GM10248 (cell line): Measurements from ENCODE around the gene GABRG3.
"Not testable (repeated sequence)": the region's sequence is repeated elsewhere in the genome, so short reads cannot be mapped to it uniquely, and the experiment has no call there.

Source experiments
- CTCF ChIA-PET: fragments of 300-600 bp; sonication (Branson Sonifier 250); formaldehyde crosslinking; extraction: SDS; loops from one replicate; lab custom pipeline; 2021; ENCODE audit warnings: antibody characterized with exemption; lab: Yijun Ruan, JAX
- POLR2A ChIA-PET: fragments of 350-650 bp; sonication (Branson Sonifier 250); formaldehyde crosslinking; extraction: SDS; loops from one replicate; lab custom pipeline; 2020; ENCODE audit warnings: antibody characterized with exemption; lab: Yijun Ruan, JAX
- DNase-seq: peaks from one replicate; pipeline ENCODE4 v3.0.0; 2012; ENCODE audit errors: extremely low spot score
- TF ChIP-seq, protein P1 (sequence below): IDR thresholded peaks from 2 replicates; pipeline ENCODE4 v1.5.1; 2012; ENCODE audit warnings: mild to moderate bottlenecking, low read depth; ENCODE audit errors: extremely low read depth, missing control alignments, control extremely low read depth

GABRG3 gene

DNA sequence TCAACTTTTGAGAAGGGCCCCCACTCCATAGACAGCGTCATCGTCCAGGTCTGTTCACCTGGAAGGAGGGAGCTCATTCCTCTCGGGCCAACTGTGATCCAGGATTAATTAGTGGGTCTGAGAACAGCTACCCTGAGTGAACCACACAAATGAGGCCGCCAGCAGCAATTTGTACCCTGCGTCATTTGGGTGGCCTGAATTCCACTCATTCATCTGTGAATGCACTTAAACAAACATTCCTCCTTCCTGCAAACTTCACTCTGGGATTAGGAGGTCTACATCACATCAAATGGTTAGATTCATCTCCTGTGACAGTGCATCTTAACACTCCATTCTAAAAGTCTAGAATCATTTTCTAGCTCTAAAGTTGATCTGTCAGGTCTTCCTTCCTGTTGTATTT, 201.8 kb downstream of the GABRG3 start:
- ChIA-PET POLR2A (no interaction called here), CTCF (no interaction called here)
- TF ChIP-seq, protein P1, sequence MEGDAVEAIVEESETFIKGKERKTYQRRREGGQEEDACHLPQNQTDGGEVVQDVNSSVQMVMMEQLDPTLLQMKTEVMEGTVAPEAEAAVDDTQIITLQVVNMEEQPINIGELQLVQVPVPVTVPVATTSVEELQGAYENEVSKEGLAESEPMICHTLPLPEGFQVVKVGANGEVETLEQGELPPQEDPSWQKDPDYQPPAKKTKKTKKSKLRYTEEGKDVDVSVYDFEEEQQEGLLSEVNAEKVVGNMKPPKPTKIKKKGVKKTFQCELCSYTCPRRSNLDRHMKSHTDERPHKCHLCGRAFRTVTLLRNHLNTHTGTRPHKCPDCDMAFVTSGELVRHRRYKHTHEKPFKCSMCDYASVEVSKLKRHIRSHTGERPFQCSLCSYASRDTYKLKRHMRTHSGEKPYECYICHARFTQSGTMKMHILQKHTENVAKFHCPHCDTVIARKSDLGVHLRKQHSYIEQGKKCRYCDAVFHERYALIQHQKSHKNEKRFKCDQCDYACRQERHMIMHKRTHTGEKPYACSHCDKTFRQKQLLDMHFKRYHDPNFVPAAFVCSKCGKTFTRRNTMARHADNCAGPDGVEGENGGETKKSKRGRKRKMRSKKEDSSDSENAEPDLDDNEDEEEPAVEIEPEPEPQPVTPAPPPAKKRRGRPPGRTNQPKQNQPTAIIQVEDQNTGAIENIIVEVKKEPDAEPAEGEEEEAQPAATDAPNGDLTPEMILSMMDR = no peak
- no peak for DNase-seq

DNA sequence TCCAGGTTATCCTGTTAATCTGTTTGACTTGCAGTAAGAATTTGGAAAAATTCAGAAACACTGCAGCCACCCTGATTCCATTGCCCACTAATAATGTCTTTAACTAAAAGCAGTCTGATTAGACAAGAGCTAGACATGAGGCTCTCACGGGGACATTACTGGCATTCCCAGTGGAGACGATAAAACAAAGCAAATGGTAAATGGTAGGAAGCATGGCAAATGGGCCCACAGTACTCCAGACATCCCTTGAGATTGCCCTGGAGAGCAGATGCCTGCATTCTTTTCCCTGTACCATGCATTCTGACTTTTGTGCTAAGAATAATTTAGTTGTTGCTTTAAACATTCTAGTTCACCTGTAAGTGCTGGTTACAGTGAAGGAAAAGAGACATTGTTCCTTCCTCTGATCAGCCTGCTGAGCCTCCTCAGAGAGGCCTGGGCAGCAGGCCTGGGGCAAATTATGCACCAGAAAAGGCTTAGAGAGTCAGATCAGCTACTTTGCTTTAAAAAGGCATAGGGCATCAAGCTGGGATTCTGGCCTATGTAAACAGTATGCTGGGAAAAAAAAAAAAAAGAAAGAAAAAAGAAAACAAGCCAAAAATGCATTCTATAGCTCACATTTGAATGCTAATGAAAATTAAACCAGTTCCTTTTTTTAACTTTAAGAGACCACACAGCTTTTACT, 204.6 kb downstream of the GABRG3 start:
- TF ChIP-seq, protein P1 = no peak
- ChIA-PET CTCF (interaction anchor here (1.1 kb wide), 1 partner anchor 9 kb away, joined by 3 read pairs; no protein-coding TSS in a partner anchor), POLR2A (no interaction called here)
- DNase-seq = no peak

DNA sequence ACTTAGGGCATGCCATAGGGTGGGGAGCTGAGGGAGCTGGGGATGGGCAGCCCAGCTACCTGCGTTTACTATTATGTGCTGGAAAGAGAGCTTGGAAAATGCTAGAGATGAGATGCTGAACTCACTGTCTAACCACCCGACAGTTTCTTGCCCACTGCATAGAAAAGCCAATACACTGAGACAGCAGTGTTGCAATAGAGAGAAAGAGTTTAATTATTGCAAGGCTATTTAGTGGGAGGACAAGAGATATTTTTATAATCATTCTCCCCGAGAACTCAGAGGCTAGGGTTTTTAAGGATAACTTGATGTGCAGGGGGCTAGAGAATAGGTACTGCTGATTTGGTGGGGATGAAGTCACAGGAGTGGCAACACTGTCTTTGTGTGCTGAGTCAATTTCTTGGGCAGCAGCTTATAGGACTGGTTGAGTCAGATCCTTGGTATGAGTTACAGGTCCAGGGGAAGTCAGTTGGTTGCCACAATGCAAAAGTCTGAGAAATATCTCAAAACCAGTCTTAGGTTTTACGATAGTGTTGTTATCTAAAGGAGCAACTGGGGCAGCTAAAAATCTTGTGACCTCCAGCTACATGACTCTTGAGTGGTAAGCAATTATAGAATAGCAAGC, 205.9 kb downstream of the GABRG3 start:
- TF ChIP-seq, protein P1 = no peak
- POLR2A ChIA-PET = no interaction called here
- CTCF ChIA-PET = interaction anchor here (0.8 kb wide), 1 partner anchor 42 kb away, joined by 3 read pairs; no protein-coding TSS in a partner anchor
- DNase-seq = no peak

DNA sequence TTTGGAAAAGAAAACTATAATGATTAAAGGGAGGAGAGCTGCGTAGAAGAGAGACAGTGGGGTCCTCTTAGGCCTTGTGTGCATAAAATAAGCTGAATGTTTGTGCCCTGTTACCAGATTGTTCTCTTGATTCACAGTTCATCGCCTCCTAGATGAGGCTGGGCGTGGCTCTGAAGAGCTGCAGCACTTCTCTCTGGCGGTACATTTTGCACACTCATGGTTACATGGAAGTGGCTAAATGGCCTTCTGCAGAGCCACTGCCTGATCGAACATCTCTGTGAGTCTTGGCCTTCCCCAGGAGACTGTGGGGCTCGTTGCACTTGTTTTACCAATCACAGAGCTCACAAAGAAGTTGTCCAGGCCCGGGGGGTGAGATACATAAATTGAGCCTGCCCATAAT, 208.8 kb downstream of the GABRG3 start:
- POLR2A ChIA-PET = no interaction called here
- CTCF ChIA-PET = no interaction called here
- TF ChIP-seq, protein P1 = no peak
- DNase-seq = no peak

DNA sequence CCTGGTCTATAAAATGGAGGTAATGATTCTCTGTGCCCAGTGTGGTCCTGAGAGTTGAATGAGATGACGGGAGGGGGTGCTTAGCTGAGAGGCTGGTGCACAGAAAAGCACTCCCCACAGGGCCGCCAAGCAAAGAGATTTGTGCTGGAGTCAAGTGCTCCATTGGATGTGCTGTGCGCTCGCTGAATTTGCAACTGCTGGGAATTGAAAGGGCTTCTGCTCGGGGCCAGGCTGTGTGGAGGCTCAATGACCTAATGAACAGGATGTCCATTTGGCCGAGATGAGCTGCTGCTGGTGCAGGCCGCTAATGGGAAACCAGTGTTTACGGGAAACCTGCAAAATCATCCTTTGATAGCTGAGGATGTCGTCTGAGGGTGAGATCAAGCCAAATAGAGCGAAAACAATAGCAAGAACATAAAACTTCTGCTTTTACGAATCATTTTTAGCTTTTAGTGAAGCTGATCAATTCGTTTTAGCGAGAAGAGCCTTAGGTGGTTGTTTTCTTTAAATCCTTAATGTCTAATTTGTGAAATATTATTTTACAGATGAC, 211.7 kb downstream of the GABRG3 start:
- POLR2A ChIA-PET = no interaction called here
- DNase-seq = no peak
- CTCF ChIA-PET = no interaction called here
- TF ChIP-seq, protein P1 = no peak

DNA sequence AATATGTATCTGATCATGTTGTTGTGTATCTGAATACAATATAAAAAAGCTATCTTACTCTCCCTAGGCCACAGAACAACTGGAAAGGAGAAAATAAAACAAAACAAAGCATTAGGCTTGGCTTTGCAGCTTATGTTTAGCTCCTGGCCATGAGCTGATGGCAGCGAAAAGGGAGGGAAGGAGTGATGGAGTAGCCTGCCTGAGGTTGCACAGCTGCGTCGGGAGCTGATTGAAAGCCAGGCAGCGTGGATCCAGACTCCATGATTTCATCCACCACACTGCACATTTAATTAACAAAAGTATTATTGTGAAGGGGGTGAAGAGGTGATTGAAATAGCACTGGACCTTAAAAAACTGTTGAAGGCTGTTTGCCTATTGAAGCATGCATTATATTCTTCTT, 212.2 kb downstream of the GABRG3 start:
- POLR2A ChIA-PET = no interaction called here
- CTCF ChIA-PET = no interaction called here
- no peak for DNase-seq
- TF ChIP-seq, protein P1 = no peak

DNA sequence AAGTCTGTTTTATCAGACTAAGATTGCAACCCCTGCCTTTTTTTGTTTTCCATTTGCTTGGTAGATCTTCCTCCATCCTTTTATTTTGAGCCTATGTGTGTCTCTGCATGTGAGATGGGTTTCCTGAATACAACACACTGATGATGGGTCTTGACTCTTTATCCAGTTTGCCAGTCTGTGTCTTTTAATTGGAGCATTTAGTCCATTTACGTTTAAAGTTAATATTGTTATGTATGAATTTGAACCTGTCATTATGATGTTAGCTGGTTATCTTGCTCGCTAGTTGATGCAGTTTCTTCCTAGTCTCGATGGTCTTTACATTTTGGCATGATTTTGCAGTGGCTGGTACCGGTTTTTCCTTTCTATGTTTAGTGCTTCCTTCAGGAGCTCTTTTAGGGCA, 220.5 kb downstream of the GABRG3 start:
- DNase-seq, POLR2A ChIA-PET, CTCF ChIA-PET: not testable (repeated sequence)
